NT2/D1 (cell line): ENCODE data around the gene SCYL3.
"Not testable (repeated sequence)": the region's sequence is repeated elsewhere in the genome, so short reads cannot be mapped to it uniquely, and the experiment has no call there.

ENCODE experiments used
- DNase-seq: peaks from one replicate; pipeline ENCODE4 v3.0.0-alpha.2; 2011; ENCODE audit warnings: low read depth, low spot score
- H3K27me3 ChIP-seq: 2 replicates; pipeline ENCODE4 v1.6.0; 2011; ENCODE audit warnings: mild to moderate bottlenecking; ENCODE audit not compliant: insufficient read length, insufficient read depth
- H3K36me3 ChIP-seq: 2 replicates; pipeline ENCODE4 v1.6.1; 2011; ENCODE audit warnings: mild to moderate bottlenecking, low read length, mixed read lengths; ENCODE audit not compliant: insufficient read depth, insufficient read length
- H3K4me1 ChIP-seq: 2 replicates; pipeline ENCODE4 v1.5.1; 2011; ENCODE audit not compliant: insufficient read depth, insufficient read length
- H3K4me3 ChIP-seq: 2 replicates; pipeline ENCODE4 v1.5.1; 2011; ENCODE audit warnings: low read depth; ENCODE audit not compliant: insufficient read length
- H3K9ac ChIP-seq: 2 replicates; pipeline ENCODE4 v1.6.0; 2011; ENCODE audit warnings: low read depth; ENCODE audit not compliant: insufficient read length
- H3K9me3 ChIP-seq: 2 replicates; pipeline ENCODE4 v1.5.1; 2011; ENCODE audit warnings: mild to moderate bottlenecking, low read length; ENCODE audit not compliant: insufficient read depth
- SUZ12 ChIP-seq: IDR thresholded peaks from 2 replicates; pipeline ENCODE4 v1.6.1; 2011; ENCODE audit not compliant: insufficient read length, insufficient read depth; ENCODE audit errors: extremely low read depth
- YY1 ChIP-seq: IDR thresholded peaks from 2 replicates; pipeline ENCODE4 v1.6.1; 2011; ENCODE audit not compliant: insufficient read length, insufficient read depth
- ZNF274 ChIP-seq: IDR thresholded peaks from 2 replicates; pipeline ENCODE4 v1.6.1; 2011; ENCODE audit warnings: mild to moderate bottlenecking, low read depth, low read length

SCYL3 gene

GRCh38 chr1:169925505-169926482 is 32.1 kb upstream of the SCYL3 start:
- no peak for DNase-seq
- H3K36me3 ChIP-seq: no peaks in the 10 kb centered on the region
- no peaks in the 10 kb centered on the region for H3K9me3 ChIP-seq
- H3K4me1 ChIP-seq: no peaks in the 10 kb centered on the region
- TF ChIP-seq SUZ12 (no peak), YY1 (no peak), ZNF274 (no peak)
- no peaks in the 10 kb centered on the region for H3K27me3 ChIP-seq
- no peak overlapping the region for H3K4me3 ChIP-seq
- H3K9ac ChIP-seq: no peak overlapping the region

GRCh38 chr1:169924829-169925228 is 31.1 kb upstream of the SCYL3 start:
- TF ChIP-seq ZNF274 (no peak), SUZ12 (no peak), YY1 (no peak)
- no peak for DNase-seq
- H3K4me3 ChIP-seq: no peak overlapping the region
- no peak overlapping the region for H3K9ac ChIP-seq
- H3K36me3 ChIP-seq: no peaks in the 10 kb centered on the region
- H3K4me1 ChIP-seq: no peaks in the 10 kb centered on the region
- H3K9me3 ChIP-seq: no peaks in the 10 kb centered on the region
- H3K27me3 ChIP-seq: no peaks in the 10 kb centered on the region

GRCh38 chr1:169924063-169924462 is 30.4 kb upstream of the SCYL3 start:
- Histone ChIP-seq H3K36me3 (no peaks in the 10 kb centered on the region), H3K9me3 (no peaks in the 10 kb centered on the region), H3K9ac (no peak overlapping the region), H3K27me3 (no peaks in the 10 kb centered on the region), H3K4me1 (no peaks in the 10 kb centered on the region), H3K4me3 (no peak overlapping the region)
- DNase-seq: no peak
- TF ChIP-seq YY1 (no peak), ZNF274 (no peak), SUZ12 (no peak)

DNA sequence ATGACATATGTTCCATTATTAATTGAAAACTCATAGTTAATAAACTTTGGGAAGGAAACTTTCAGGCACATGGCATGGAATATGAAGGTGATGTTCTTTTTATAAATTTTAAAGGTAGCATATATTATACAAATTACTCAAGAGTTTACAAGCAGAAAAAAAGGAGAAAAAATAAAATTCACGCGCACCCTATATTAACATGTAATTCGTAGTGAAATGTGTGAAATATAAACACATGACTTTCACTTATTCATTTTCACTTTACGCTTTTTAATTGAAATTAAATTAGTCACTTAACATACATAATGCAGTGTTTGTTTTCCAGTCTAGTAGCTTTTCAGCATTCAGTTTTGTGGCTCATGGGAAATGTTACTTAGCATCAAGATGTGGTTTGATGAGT is 27.4 kb upstream of the SCYL3 start:
- no peaks in the 10 kb centered on the region for H3K4me1 ChIP-seq
- no peak for DNase-seq
- H3K27me3 ChIP-seq: no peaks in the 10 kb centered on the region
- no peaks in the 10 kb centered on the region for H3K36me3 ChIP-seq
- no peak for TF ChIP-seq ZNF274
- no peak for TF ChIP-seq YY1
- no peak for TF ChIP-seq SUZ12
- H3K4me3 ChIP-seq: no peak overlapping the region
- H3K9me3 ChIP-seq: no peaks in the 10 kb centered on the region
- H3K9ac ChIP-seq: no peak overlapping the region

- Histone ChIP-seq H3K9me3 (no peaks in the 10 kb centered on the region), H3K36me3 (no peaks in the 10 kb centered on the region), H3K4me1 (no peaks in the 10 kb centered on the region), H3K4me3 (no peak overlapping the region), H3K9ac (no peak overlapping the region), H3K27me3 (no peaks in the 10 kb centered on the region)
- no peak for DNase-seq
- TF ChIP-seq ZNF274 (no peak), SUZ12 (no peak), YY1 (no peak)
These were observed 25.2 kb upstream of the SCYL3 start for GRCh38 chr1:169918927-169919326.

GRCh38 chr1:169918220-169918619 is 24.5 kb upstream of the SCYL3 start:
- H3K9me3 ChIP-seq, H3K27me3 ChIP-seq, H3K4me1 ChIP-seq, H3K36me3 ChIP-seq, H3K4me3 ChIP-seq, DNase-seq, H3K9ac ChIP-seq: not testable (repeated sequence)

DNA sequence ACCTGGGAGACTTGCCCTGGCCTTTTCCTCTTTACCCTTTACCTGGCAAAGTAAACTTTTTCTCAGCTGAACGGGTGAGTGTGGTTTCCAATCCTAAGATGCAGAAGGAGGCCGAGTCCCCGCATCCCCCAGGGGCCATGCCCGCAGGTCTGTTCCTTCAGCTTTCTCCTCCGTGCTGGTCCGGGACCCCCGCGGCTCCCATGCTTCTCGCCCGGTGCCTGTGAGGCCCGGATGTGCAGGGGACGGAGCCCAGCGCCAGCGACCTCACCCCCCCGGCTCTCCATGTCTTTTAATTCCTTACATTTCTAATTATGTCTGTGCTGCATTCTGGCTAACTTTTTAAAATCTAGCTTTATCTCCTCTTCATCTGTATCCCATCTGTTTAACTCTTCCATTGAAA is 21.5 kb upstream of the SCYL3 start:
- no peaks in the 10 kb centered on the region for H3K4me1 ChIP-seq
- H3K9me3 ChIP-seq: no peaks in the 10 kb centered on the region; the same call in 1 of the 2 replicates
- H3K27me3 ChIP-seq: no peaks in the 10 kb centered on the region
- DNase-seq: no peak
- H3K4me3 ChIP-seq: no peak overlapping the region
- H3K36me3 ChIP-seq: no peaks in the 10 kb centered on the region
- TF ChIP-seq SUZ12 (no peak), ZNF274 (no peak), YY1 (no peak)
- no peak overlapping the region for H3K9ac ChIP-seq

DNA sequence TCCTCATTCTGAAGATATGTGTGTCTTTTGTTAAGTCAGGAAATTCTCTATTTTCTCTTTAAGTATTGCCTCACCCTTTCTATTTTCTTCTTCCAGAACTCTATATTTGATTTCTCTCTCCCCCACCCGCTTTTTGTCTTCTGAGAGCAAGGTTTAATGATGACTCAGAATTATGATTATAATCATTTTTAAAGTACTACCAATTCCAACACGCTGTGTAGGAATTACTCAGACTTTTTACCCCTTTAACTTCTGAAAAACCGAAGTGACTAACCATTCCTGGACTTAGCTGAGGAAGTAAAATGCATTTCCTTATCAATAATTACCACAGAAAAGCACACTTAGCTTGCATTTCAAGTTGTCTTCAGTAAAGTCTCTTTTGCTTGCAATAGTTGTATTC is 20.8 kb upstream of the SCYL3 start:
- Histone ChIP-seq H3K4me3 (no peak overlapping the region), H3K9me3 (no peaks in the 10 kb centered on the region; the same call in 1 of the 2 replicates), H3K36me3 (no peaks in the 10 kb centered on the region), H3K4me1 (no peaks in the 10 kb centered on the region), H3K27me3 (no peaks in the 10 kb centered on the region), H3K9ac (no peak overlapping the region)
- no peak for DNase-seq
- TF ChIP-seq YY1 (no peak), SUZ12 (no peak), ZNF274 (no peak)
